NCI-H460 (cell line): ENCODE results near the gene DDIT3. TPM values are rescaled to one million over a fixed set of nuclear protein-coding genes. Genes with fewer than 3 reads are reported as not detected.

ENCODE experiments used
- DNase-seq: peaks from one replicate; pipeline ENCODE4 v3.0.0-alpha.2; 2016; ENCODE audit warnings: low read depth; ENCODE audit errors: extremely low read depth
- small RNA-seq, 2 experiments: library from RNA; depleted of rRNA; stranded (forward); fragments of <200 nt; gene quantifications; one replicate each; pipeline ENCODE3, GENCODE V24; 2014
- total RNA-seq: library from RNA; depleted of rRNA; stranded (reverse); fragments of >200 nt; shearing (Covaris generic); gene quantifications from 2 replicates; pipeline ENCODE4 v1.2.3, GENCODE V29; 2014; rRNA removed

The DDIT3 gene
- total RNA-seq, 1 experiment from 2014 or later, result 194 TPM

- no peak for DNase-seq
These were observed 48.7 kb downstream of the DDIT3 start for GRCh38 chr12:57471661-57472060.

- no peak for DNase-seq
These were observed 49.2 kb downstream of the DDIT3 start for GRCh38 chr12:57470970-57471656.

- DNase-seq, result no peak
These were observed 49.9 kb downstream of the DDIT3 start for GRCh38 chr12:57470286-57470969.

- DNase-seq, result no peak
These were observed 50.8 kb downstream of the DDIT3 start for GRCh38 chr12:57469296-57470164.

- no peak for DNase-seq
These were observed 52.4 kb downstream of the DDIT3 start for GRCh38 chr12:57467915-57468314.

- no peak for DNase-seq
These were observed 53.0 kb downstream of the DDIT3 start for GRCh38 chr12:57467212-57467874.

Small RNA genes within 50 kb of the gene (small RNA-seq; reads per million reads assigned to genes)
- 0 reads per million in 2 experiments for gene MIR616

Other genes starting within 250 kb of the DDIT3 start
- gene R3HDM2, start 89.5 kb downstream of the DDIT3 start, total RNA-seq, result 24.4 and 24.6 TPM in 2 replicates
- not detected in 2 replicates for gene INHBC, start 85.7 kb downstream of the DDIT3 start, total RNA-seq
- 1.3 and 2.2 TPM in 2 replicates for gene INHBE, start 65.2 kb downstream of the DDIT3 start, total RNA-seq
- gene GLI1, start 60.7 kb downstream of the DDIT3 start, total RNA-seq, result 0.20 and 5.0 TPM in 2 replicates
- not detected in 2 replicates for gene ARHGAP9, start 40.6 kb downstream of the DDIT3 start, total RNA-seq
- 277 and 346 TPM in 2 replicates for gene MARS1, start 32.4 kb downstream of the DDIT3 start, total RNA-seq
- 8.3 and 10.0 TPM in 2 replicates for gene MBD6, start 2.3 kb upstream of the DDIT3 start, total RNA-seq
- 72.8 and 76.1 TPM in 2 replicates for gene DCTN2, start 26.7 kb upstream of the DDIT3 start, total RNA-seq
- gene KIF5A, start 29.5 kb upstream of the DDIT3 start, total RNA-seq, result 0.07 and 0.09 TPM in 2 replicates
- 34.6 and 39.8 TPM in 2 replicates for gene PIP4K2C, start 70.7 kb upstream of the DDIT3 start, total RNA-seq
- 22.0 and 27.4 TPM in 2 replicates for gene DTX3, start 84.3 kb upstream of the DDIT3 start, total RNA-seq
- 9.2 and 13.1 TPM in 2 replicates for gene ARHGEF25, start 90.9 kb upstream of the DDIT3 start, total RNA-seq
- gene B4GALNT1, start 112.7 kb upstream of the DDIT3 start, total RNA-seq, result 43.1 and 46.4 TPM in 2 replicates
- 214 and 232 TPM in 2 replicates for gene OS9, start 173.6 kb upstream of the DDIT3 start, total RNA-seq
- 0.06 TPM in 1 of 2 replicates, not detected in the other for gene AGAP2, start 218.2 kb upstream of the DDIT3 start, total RNA-seq
- gene TSPAN31, start 224.5 kb upstream of the DDIT3 start, total RNA-seq, result 44.4 and 49.9 TPM in 2 replicates
- 115 and 116 TPM in 2 replicates for gene CDK4, start 231.8 kb upstream of the DDIT3 start, total RNA-seq
- gene MARCHF9, start 234.6 kb upstream of the DDIT3 start, total RNA-seq, result 3.6 and 3.8 TPM in 2 replicates
- 5.1 and 5.4 TPM in 2 replicates for gene CYP27B1, start 246.6 kb upstream of the DDIT3 start, total RNA-seq